Neural progenitor cell (in vitro differentiated cells): Measurements from ENCODE around the gene HABP2. TPM values are rescaled to one million over a fixed set of nuclear protein-coding genes. Genes with fewer than 3 reads are reported as not detected.

ENCODE experiments used
- DNase-seq: peaks from one replicate; pipeline ENCODE4 v3.0.0-alpha.2; 2016; ENCODE audit warnings: low spot score
- H2AFZ ChIP-seq: fragments of 200-600 bp; sonication (generic); replicated peaks from 2 replicates; pipeline ENCODE4 v1.6.1; 2016; ENCODE audit warnings: antibody characterized with exemption
- H3F3A ChIP-seq: fragments of 200-600 bp; sonication (generic); 2 replicates; pipeline ENCODE4 v1.6.1; 2016; ENCODE audit warnings: antibody characterized with exemption, low read depth
- H3K27ac ChIP-seq: fragments of 200-600 bp; sonication (generic); 2 replicates; pipeline ENCODE4 v1.5.1; 2016; ENCODE audit warnings: mild to moderate bottlenecking
- H3K27me3 ChIP-seq: fragments of 200-600 bp; sonication (generic); 2 replicates; pipeline ENCODE4 v1.6.1; 2016; ENCODE audit warnings: mild to moderate bottlenecking, moderate library complexity
- H3K36me3 ChIP-seq: fragments of 200-600 bp; sonication (generic); 2 replicates; pipeline ENCODE4 v1.5.1; 2016
- H3K4me1 ChIP-seq: fragments of 200-600 bp; sonication (generic); 2 replicates; pipeline ENCODE4 v1.6.1; 2016; ENCODE audit warnings: mixed run types
- H3K4me2 ChIP-seq: fragments of 200-600 bp; sonication (generic); 2 replicates; pipeline ENCODE4 v1.6.1; 2016
- H3K4me3 ChIP-seq: fragments of 200-600 bp; sonication (generic); 2 replicates; pipeline ENCODE4 v1.5.1; 2016
- H3K79me2 ChIP-seq: fragments of 200-600 bp; sonication (generic); 2 replicates; pipeline ENCODE4 v1.6.1; 2016; ENCODE audit warnings: low read depth
- H3K9ac ChIP-seq: fragments of 200-600 bp; sonication (generic); 2 replicates; pipeline ENCODE4 v1.6.1; 2016
- H3K9me3 ChIP-seq: fragments of 200-600 bp; sonication (generic); 2 replicates; pipeline ENCODE4 v1.5.1; 2016; ENCODE audit warnings: low read depth
- H4K20me1 ChIP-seq: fragments of 200-600 bp; sonication (generic); 2 replicates; pipeline ENCODE4 v1.6.1; 2016; ENCODE audit warnings: low read depth
- H3K27ac Mint-ChIP-seq: 3 replicates; pipeline ENCODE4 v1.8.0; 2021; ENCODE audit warnings: mixed read lengths
- H3K27me3 Mint-ChIP-seq: 2 replicates; pipeline ENCODE4 v1.8.0; 2022; ENCODE audit warnings: low read depth, mild to moderate bottlenecking, inconsistent platforms, moderate library complexity, mixed read lengths; ENCODE audit not compliant: insufficient read depth
- H3K36me3 Mint-ChIP-seq: 3 replicates; pipeline ENCODE4 v1.8.0; 2021; ENCODE audit warnings: mixed read lengths
- H3K4me1 Mint-ChIP-seq: 3 replicates; pipeline ENCODE4 v1.8.0; 2021; ENCODE audit warnings: mixed read lengths
- H3K4me3 Mint-ChIP-seq: 3 replicates; pipeline ENCODE4 v1.8.0; 2021; ENCODE audit warnings: mild to moderate bottlenecking, moderate library complexity, mixed read lengths
- H3K9me3 Mint-ChIP-seq: 3 replicates; pipeline ENCODE4 v1.8.0; 2020; ENCODE audit warnings: mixed read lengths
- CTCF ChIP-seq: fragments of 200-600 bp; sonication (generic); IDR thresholded peaks from 2 replicates; pipeline ENCODE4 v1.5.1; 2017; ENCODE audit warnings: antibody characterized with exemption, mild to moderate bottlenecking
- EZH2 ChIP-seq: fragments of 200-600 bp; sonication (generic); IDR thresholded peaks from 2 replicates; pipeline ENCODE4 v1.6.1; 2017; ENCODE audit warnings: antibody characterized with exemption, mild to moderate bottlenecking, moderate library complexity
- EZH2phosphoT487 ChIP-seq: fragments of 200-600 bp; sonication (generic); IDR thresholded peaks from 2 replicates; pipeline ENCODE4 v1.6.1; 2017; ENCODE audit warnings: antibody characterized with exemption
- total RNA-seq: library from RNA; depleted of rRNA; stranded (reverse); fragments of >200 nt; gene quantifications from 2 replicates; pipeline ENCODE4 v1.2.3, GENCODE V29; 2015; ENCODE audit warnings: low replicate concordance

The HABP2 gene
- total RNA-seq, 1 donor from 2014 or later: not detected

GRCh38 chr10:113506476-113506875 lies 46.4 kb upstream of the HABP2 start:
- Mint-ChIP-seq H3K27ac (no peak overlapping the region), H3K4me1 (no peaks in the 10 kb centered on the region), H3K36me3 (no peaks in the 10 kb centered on the region), H3K4me3 (no peak overlapping the region), H3K27me3 (no peaks in the 10 kb centered on the region), H3K9me3 (peaks cover 4% of the 10 kb centered on the region)
- H3K9me3 ChIP-seq: no peaks in the 10 kb centered on the region
- H3K4me2 ChIP-seq: no peak overlapping the region
- H3K36me3 ChIP-seq: peaks cover 4% of the 10 kb centered on the region
- no peaks in the 10 kb centered on the region for H3K4me1 ChIP-seq
- H3F3A ChIP-seq: no peaks in the 10 kb centered on the region
- DNase-seq: no peak
- H3K9ac ChIP-seq: no peak overlapping the region
- H3K79me2 ChIP-seq: no peaks in the 10 kb centered on the region
- no peak overlapping the region for H2AFZ ChIP-seq
- no peak overlapping the region for H3K27ac ChIP-seq
- TF ChIP-seq EZH2phosphoT487: no peak
- TF ChIP-seq CTCF: no peak
- TF ChIP-seq EZH2: no peak
- H4K20me1 ChIP-seq: no peaks in the 10 kb centered on the region
- H3K4me3 ChIP-seq: no peak overlapping the region
- no peaks in the 10 kb centered on the region for H3K27me3 ChIP-seq

- Histone ChIP-seq H3F3A (no peaks in the 10 kb centered on the region), H3K4me2 (no peak overlapping the region), H2AFZ (no peak overlapping the region), H3K36me3 (peaks cover 6% of the 10 kb centered on the region), H3K9me3 (no peaks in the 10 kb centered on the region), H3K27me3 (no peaks in the 10 kb centered on the region), H3K4me1 (no peaks in the 10 kb centered on the region), H3K4me3 (no peak overlapping the region), H3K79me2 (no peaks in the 10 kb centered on the region), H4K20me1 (no peaks in the 10 kb centered on the region), H3K27ac (no peak overlapping the region), H3K9ac (no peak overlapping the region)
- peaks cover 3% of the 10 kb centered on the region for H3K27me3 Mint-ChIP-seq
- no peak overlapping the region for H3K27ac Mint-ChIP-seq
- peaks cover 9% of the 10 kb centered on the region for H3K9me3 Mint-ChIP-seq
- DNase-seq: no peak
- H3K36me3 Mint-ChIP-seq: no peaks in the 10 kb centered on the region
- no peak overlapping the region for H3K4me3 Mint-ChIP-seq
- H3K4me1 Mint-ChIP-seq: no peaks in the 10 kb centered on the region
- no peak for TF ChIP-seq EZH2
- no peak for TF ChIP-seq EZH2phosphoT487
- TF ChIP-seq CTCF: no peak
Observed at GRCh38 chr10:113511419-113511818, 41.4 kb upstream of the HABP2 start.

- H3K27ac Mint-ChIP-seq: no peak overlapping the region
- H3K9ac ChIP-seq: no peak overlapping the region
- H4K20me1 ChIP-seq: no peaks in the 10 kb centered on the region
- H3K4me3 ChIP-seq: no peak overlapping the region
- H3K27me3 ChIP-seq: no peaks in the 10 kb centered on the region
- peak overlapping the region; percentile 72 for H2AFZ ChIP-seq
- H3K9me3 Mint-ChIP-seq: peaks cover 9% of the 10 kb centered on the region
- no peaks in the 10 kb centered on the region for H3K36me3 Mint-ChIP-seq
- no peaks in the 10 kb centered on the region for H3K4me1 Mint-ChIP-seq
- no peaks in the 10 kb centered on the region for H3K4me1 ChIP-seq
- H3K27ac ChIP-seq: no peak overlapping the region
- H3F3A ChIP-seq: no peaks in the 10 kb centered on the region
- no peaks in the 10 kb centered on the region for H3K79me2 ChIP-seq
- no peak for TF ChIP-seq EZH2phosphoT487
- no peak for TF ChIP-seq EZH2
- no peak for DNase-seq
- H3K36me3 ChIP-seq: peaks cover 6% of the 10 kb centered on the region
- no peak overlapping the region for H3K4me3 Mint-ChIP-seq
- peaks cover 3% of the 10 kb centered on the region for H3K27me3 Mint-ChIP-seq
- H3K4me2 ChIP-seq: no peak overlapping the region
- H3K9me3 ChIP-seq: no peaks in the 10 kb centered on the region
Observed at GRCh38 chr10:113515161-113515560, 37.7 kb upstream of the HABP2 start.

GRCh38 chr10:113515601-113516000 lies 37.3 kb upstream of the HABP2 start:
- DNase-seq: no peak
- H3K27me3 Mint-ChIP-seq: peaks cover 3% of the 10 kb centered on the region
- no peaks in the 10 kb centered on the region for H4K20me1 ChIP-seq

More at GRCh38 chr10:113515601-113516000, 37.3 kb upstream of the HABP2 start:
- Histone ChIP-seq H3K27me3 (no peaks in the 10 kb centered on the region), H3K79me2 (no peaks in the 10 kb centered on the region), H3K4me1 (no peaks in the 10 kb centered on the region), H3K4me3 (no peak overlapping the region), H3K9ac (no peak overlapping the region), H3F3A (no peaks in the 10 kb centered on the region), H3K27ac (no peak overlapping the region), H2AFZ (no peak overlapping the region), H3K36me3 (peaks cover 6% of the 10 kb centered on the region), H3K4me2 (no peak overlapping the region), H3K9me3 (no peaks in the 10 kb centered on the region)
- Mint-ChIP-seq H3K4me3 (no peak overlapping the region), H3K4me1 (no peaks in the 10 kb centered on the region), H3K36me3 (no peaks in the 10 kb centered on the region), H3K27ac (no peak overlapping the region), H3K9me3 (peaks cover 9% of the 10 kb centered on the region)
- TF ChIP-seq EZH2 (no peak), EZH2phosphoT487 (no peak), CTCF (no peak)
